Adrenal gland (tissue), 12 donors: ENCODE results near the gene KRT14. TPM values are rescaled to one million over a fixed set of nuclear protein-coding genes. Genes with fewer than 3 reads are reported as not detected.

Source experiments
- DNase-seq, 7 donors: peaks; one replicate each; pipeline ENCODE4 v3.0.0-alpha.2; 2019 to 2020
- H3K27ac ChIP-seq, 5 donors: fragments of 200-600 bp; sonication (generic) in 4 of 5; 1 replicate in 3 of 5; 2 replicates in 2 of 5; pipeline versions ENCODE4 v1.5.1 to v1.8.0; 2016 to 2020; ENCODE audit warnings: mild to moderate bottlenecking in 1 of 5
- H3K27me3 ChIP-seq: fragments of 200-600 bp; 2 replicates; pipeline ENCODE4 v1.8.0; 2021
- H3K36me3 ChIP-seq, 2 donors: fragments of 200-600 bp; replicated peaks in 1 of 2; 1 replicate in 1 of 2; 2 replicates in 1 of 2; pipeline versions ENCODE4 v1.5.1 to v1.8.0; 2018 to 2022
- H3K4me1 ChIP-seq, 2 donors: fragments of 200-600 bp; replicated peaks in 1 of 2; 1 replicate in 1 of 2; 2 replicates in 1 of 2; pipeline versions ENCODE4 v1.5.1 to v1.8.0; 2018 to 2021
- H3K4me3 ChIP-seq, 4 donors: fragments of 200-600 bp; sonication (generic) in 3 of 4; one replicate each; pipeline ENCODE4 v1.5.1; 2016 to 2018
- H3K9me3 ChIP-seq, 3 donors: fragments of 200-600 bp; sonication (generic) in 1 of 3; replicated peaks in 1 of 3; 1 replicate in 2 of 3; 2 replicates in 1 of 3; pipeline versions ENCODE4 v1.5.1 to v1.8.0; 2016 to 2021
- POLR2A ChIP-seq, 2 donors: fragments of 450-650 bp; IDR thresholded peaks; one replicate each; pipeline ENCODE4 v1.6.1; 2017; ENCODE audit warnings: antibody characterized with exemption in 2 of 2, mild to moderate bottlenecking in 2 of 2, moderate library complexity in 1 of 2
- WGBS, 4 donors: extraction: QIAGEN DNeasy Blood & Tissue Kit in 2 of 4; methylation state at CpG; one replicate each; pipeline versions ENCODE4 v1.1.5 to v1.1.7; 2013 to 2017; 5-methylcytosine and 5-hydroxymethylcytosine counted together
- intact Hi-C, 2 donors: fragments of 100-400 bp; cut with DNase I; formaldehyde crosslinking; loops; one replicate each; pipeline versions ENCODE4 v1.14.1 to v1.15.0; 2022 to 2023
- polyA plus RNA-seq, 3 donors: library from polyadenylated mRNA; stranded (reverse); fragments of 200-250 nt in 2 of 3; fragments of 350-450 nt in 1 of 3; fragmentation: Illumina TruSeq in 1 of 3; extraction: RNeasy Lipid Tissue Mini Kit (QIAGEN cat#74804) in 1 of 3; gene quantifications; one replicate each; pipeline ENCODE4 v1.2.3, GENCODE V29; 2013 to 2014
- total RNA-seq, 9 donors: library from RNA; depleted of rRNA in 4 of 9; stranded (reverse); fragments of >200 nt in 4 of 9; fragments of 120-200 nt in 1 of 9; fragmentation: NEBNext Ultra II Directional in 1 of 9; extraction: Animal tissue kit (Norgen Biotek cat#: 25700) in 1 of 9; gene quantifications; one replicate each; pipeline versions ENCODE4 v1.1.0 to v1.2.4, GENCODE V29; 2013 to 2023
- TF ChIP-seq, protein P1 (sequence below), 6 experiments: fragments of 450-650 bp in 4 of 6; fragments of 200-600 bp in 2 of 6; sonication (generic) in 1 of 6; IDR thresholded peaks; 1 replicate in 5 of 6; 2 replicates in 1 of 6; pipeline versions ENCODE4 v1.5.1 to v1.8.0; 2016 to 2021; ENCODE audit warnings: antibody characterized with exemption in 6 of 6, mild to moderate bottlenecking in 2 of 6, moderate library complexity in 1 of 6
- donor health status: healthy with polysubstance abuse.
- donor health status: Bipolar disorder and iron deficiency.
- donor health status: DM: yes; HTN: yes; CAD: no.
- donor health status: DM: no; HTN: no; CAD: no.
- donor health status: DM: no; HTN: no; CAD: no.
- donor health status: DM: yes; HTN: yes; CAD: no.

The KRT14 gene
- total and polyA plus RNA-seq, 12 donors: 0.35 to 1.2 TPM; not detected in 10

DNA sequence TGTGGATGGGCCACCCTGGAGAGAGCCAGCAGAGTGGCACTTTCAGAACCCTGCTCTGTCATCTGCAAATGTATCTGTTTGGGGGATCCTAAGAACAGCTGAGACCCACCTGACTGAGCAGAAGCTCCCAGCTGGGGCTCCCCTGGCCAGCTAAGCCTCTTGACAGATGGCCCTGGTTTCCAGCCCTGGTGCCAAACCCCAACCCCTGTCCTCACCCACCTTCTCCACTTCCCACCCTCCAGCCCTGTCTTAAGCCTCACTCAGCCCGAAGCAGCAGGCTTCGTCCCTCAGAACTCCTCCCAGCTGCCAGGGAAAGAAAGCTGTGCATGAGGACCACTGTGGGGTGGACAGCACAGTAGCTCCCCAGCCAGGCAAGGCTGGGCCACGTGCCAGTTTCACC is 11.4 kb downstream of the KRT14 start:
- H3K27me3 ChIP-seq: no peaks in the 10 kb centered on the region
- intact Hi-C loops: no loop called here
- no peaks in the 10 kb centered on the region for H3K9me3 ChIP-seq
- no peaks in the 10 kb centered on the region for H3K36me3 ChIP-seq
- TF ChIP-seq POLR2A (IDR thresholded peaks at IDR 0.05): no peak
- TF ChIP-seq, protein P1, sequence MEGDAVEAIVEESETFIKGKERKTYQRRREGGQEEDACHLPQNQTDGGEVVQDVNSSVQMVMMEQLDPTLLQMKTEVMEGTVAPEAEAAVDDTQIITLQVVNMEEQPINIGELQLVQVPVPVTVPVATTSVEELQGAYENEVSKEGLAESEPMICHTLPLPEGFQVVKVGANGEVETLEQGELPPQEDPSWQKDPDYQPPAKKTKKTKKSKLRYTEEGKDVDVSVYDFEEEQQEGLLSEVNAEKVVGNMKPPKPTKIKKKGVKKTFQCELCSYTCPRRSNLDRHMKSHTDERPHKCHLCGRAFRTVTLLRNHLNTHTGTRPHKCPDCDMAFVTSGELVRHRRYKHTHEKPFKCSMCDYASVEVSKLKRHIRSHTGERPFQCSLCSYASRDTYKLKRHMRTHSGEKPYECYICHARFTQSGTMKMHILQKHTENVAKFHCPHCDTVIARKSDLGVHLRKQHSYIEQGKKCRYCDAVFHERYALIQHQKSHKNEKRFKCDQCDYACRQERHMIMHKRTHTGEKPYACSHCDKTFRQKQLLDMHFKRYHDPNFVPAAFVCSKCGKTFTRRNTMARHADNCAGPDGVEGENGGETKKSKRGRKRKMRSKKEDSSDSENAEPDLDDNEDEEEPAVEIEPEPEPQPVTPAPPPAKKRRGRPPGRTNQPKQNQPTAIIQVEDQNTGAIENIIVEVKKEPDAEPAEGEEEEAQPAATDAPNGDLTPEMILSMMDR (IDR thresholded peaks at IDR 0.05): no peak
- WGBS, 4 donors: 47 to 79% (median 71%) methylated on average over 3 of the region's 3 CpGs
- no peaks in the 10 kb centered on the region for H3K4me1 ChIP-seq
- H3K4me3 ChIP-seq: no peak overlapping the region
- H3K27ac ChIP-seq: no peak overlapping the region
- DNase-seq: no peak

DNA sequence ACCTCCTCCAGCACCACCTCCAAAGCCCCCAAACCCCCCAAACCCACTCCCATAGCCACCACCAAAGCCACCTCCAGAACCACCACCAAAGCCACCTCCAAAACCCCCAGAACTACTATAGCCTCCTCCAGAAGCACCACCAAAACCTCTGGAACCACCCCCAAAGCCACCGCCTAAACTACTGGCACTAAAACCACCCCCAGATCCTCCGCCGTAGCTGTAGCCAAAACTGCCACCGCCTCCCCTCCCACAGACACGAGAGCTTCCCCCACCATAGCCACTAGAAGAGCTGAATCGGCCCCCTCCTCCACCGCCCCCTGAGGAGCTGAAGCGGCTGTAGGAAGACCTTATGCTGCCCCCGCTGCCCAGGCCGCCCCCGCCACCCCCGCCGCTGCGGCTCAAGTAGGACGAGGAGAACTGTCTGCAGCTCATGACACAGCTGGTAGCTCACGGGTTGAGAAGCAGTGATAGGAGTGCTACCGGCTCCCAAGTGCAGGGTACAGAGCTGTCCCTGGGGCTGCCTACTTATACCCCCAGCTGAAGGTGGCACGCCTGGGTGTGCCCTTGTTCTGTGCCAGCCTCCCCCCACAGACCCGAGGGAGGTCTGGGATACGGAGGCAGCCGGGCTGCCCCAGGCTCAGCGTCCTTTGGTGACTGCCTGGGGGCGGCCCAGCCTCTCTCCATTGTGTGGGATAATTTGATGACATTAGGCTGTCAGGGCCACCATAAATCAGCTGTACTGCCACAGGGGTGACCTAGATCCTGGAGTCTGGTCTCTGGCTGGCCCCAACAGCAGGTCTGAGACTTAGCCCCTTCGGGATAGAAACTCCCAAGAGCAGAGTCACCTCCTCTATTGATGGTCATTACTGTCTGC is 14.9 kb downstream of the KRT14 start, which contains the start of gene KRT9:
TSS of gene KRT9 (minus strand) at position 499 of the 874 bp plus-strand sequence. CDS start at position 432, 67 bp downstream.
- intact Hi-C loops: no loop called here
- H3K27ac ChIP-seq: no peak within 1 kb of the TSS
- no peak within 1 kb of the TSS for H3K4me3 ChIP-seq
- TF ChIP-seq, protein P1 (IDR thresholded peaks at IDR 0.05): no peak
- TF ChIP-seq POLR2A (IDR thresholded peaks at IDR 0.05): no peak
- no peaks in the 10 kb centered on the region for H3K4me1 ChIP-seq
- no peak for DNase-seq
- no peaks in the 10 kb centered on the region for H3K36me3 ChIP-seq
- no peaks in the 10 kb centered on the region for H3K9me3 ChIP-seq
- no peaks in the 10 kb centered on the region for H3K27me3 ChIP-seq
- whole genome bisulfite sequencing, 4 donors: 56 to 62% (median 59%) methylated on average over 6 to 24 of the region's 24 CpGs

DNA sequence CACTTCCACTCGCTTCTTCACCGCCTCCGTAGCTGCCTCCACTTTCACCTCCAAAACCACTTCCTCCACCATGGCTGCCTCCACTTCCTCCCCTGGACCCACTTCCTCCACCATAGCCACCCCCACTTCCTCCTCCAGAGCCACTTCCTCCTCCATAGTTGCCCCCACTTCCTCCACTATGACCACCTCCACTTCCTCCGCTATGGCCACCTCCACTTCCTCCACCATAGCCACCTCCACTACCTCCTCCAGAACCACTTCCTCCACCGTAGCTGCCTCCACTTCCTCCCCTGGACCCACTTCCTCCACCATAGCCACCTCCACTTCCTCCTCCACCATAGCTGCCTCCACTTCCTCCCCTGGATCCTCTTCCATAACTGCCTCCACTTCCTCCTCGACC is 19.4 kb downstream of the KRT14 start:
- WGBS, 4 donors: 77 to 82% (median 80%) methylated on average over 6 of the region's 6 CpGs
- H3K36me3 ChIP-seq: no peaks in the 10 kb centered on the region
- no peaks in the 10 kb centered on the region for H3K27me3 ChIP-seq
- H3K4me3 ChIP-seq: no peak overlapping the region
- no peaks in the 10 kb centered on the region for H3K4me1 ChIP-seq
- no peak overlapping the region for H3K27ac ChIP-seq
- intact Hi-C loops: no loop called here
- no peaks in the 10 kb centered on the region for H3K9me3 ChIP-seq
- TF ChIP-seq, protein P1 (IDR thresholded peaks at IDR 0.05): no peak
- TF ChIP-seq POLR2A (IDR thresholded peaks at IDR 0.05): no peak
- DNase-seq: no peak

DNA sequence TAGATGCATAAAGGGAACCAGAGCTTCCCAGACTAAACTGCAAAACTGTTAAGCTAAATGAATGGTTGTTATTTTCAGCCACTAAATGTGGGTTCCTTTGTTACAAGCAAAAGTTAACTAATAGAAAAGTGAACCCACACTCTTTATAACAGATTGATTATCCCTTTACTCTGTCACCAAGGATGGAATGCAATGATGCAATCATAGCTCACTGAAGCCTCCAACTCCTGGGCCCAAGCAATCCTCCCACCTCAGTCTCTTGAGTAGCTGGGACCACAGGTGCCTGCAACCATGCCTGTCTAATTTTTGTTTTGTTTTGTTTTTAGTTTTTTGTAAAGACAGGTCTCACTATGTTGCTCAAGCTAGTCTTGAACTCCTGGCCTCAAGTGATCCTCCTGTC is 21.4 kb downstream of the KRT14 start:
- intact Hi-C loops: no loop called here
- TF ChIP-seq POLR2A (IDR thresholded peaks at IDR 0.05): no peak
- TF ChIP-seq, protein P1 (IDR thresholded peaks at IDR 0.05): no peak
- Histone ChIP-seq H3K27ac (no peak overlapping the region), H3K4me1 (no peaks in the 10 kb centered on the region), H3K9me3 (no peaks in the 10 kb centered on the region), H3K27me3 (no peaks in the 10 kb centered on the region), H3K36me3 (no peaks in the 10 kb centered on the region), H3K4me3 (no peak overlapping the region)
- DNase-seq: no peak
